HepG2 (cell line): Measurements from ENCODE around the gene UBE3D. TPM values are rescaled to one million over a fixed set of nuclear protein-coding genes. Genes with fewer than 3 reads are reported as not detected.

Experiments used
- ATAC-seq: fragments of 200-7000 bp; cut with Tn5 transposase; 3 replicates; pipeline ENCODE4 v1.9.1; 2020; ENCODE audit warnings: mild to moderate bottlenecking, moderate library complexity
- BruUV-seq: library from RNA; stranded (reverse); fragments of 400-500 nt; replicated peaks from 2 replicates; lab custom pipeline; 2021; lab: Mats Ljungman, UMichigan
- CTCF ChIA-PET: fragments of 300-600 bp; formaldehyde crosslinking; extraction: SDS; loops from one replicate; lab custom pipeline; 2021; ENCODE audit warnings: low total read pairs, inconsistent platforms, low intra/inter-chr PET ratio; lab: Yijun Ruan, JAX
- POLR2A ChIA-PET: fragments of 350-600 bp; sonication (Branson Sonifier 250); formaldehyde crosslinking; loops from one replicate; lab custom pipeline; 2020; ENCODE audit warnings: antibody characterized with exemption, inconsistent platforms; lab: Yijun Ruan, JAX
- DNase-seq: peaks from one replicate; pipeline ENCODE4 v3.0.0-alpha.2; 2015; ENCODE audit warnings: low spot score
- FAIRE-seq: peaks from 3 replicates; lab custom pipeline; 2011; peaks lifted over from hg19 to GRCh38; lab: Jason Lieb, UNC
- H2AFZ ChIP-seq: one replicate; pipeline ENCODE4 v1.6.1; 2011; ENCODE audit warnings: low read length, inconsistent platforms
- H3K27ac ChIP-seq: fragments of 300-600 bp; 3 replicates; pipeline ENCODE4 v1.8.0; 2011; ENCODE audit warnings: mixed run types, mild to moderate bottlenecking, mixed read lengths, low read length, inconsistent platforms; ENCODE audit not compliant: insufficient read depth; ENCODE audit errors: extremely low read length
- H3K27me3 ChIP-seq, 2 experiments: fragments of 200-600 bp in 1 of 2; 2 replicates in 1 of 2; 3 replicates in 1 of 2; pipeline versions ENCODE4 v1.6.0 to v1.8.0; 2011; ENCODE audit warnings: low read length in 2 of 2, mild to moderate bottlenecking in 2 of 2, moderate library complexity in 2 of 2, inconsistent platforms in 1 of 2; ENCODE audit not compliant: insufficient read depth in 2 of 2, control insufficient read depth in 1 of 2
- H3K36me3 ChIP-seq, 2 experiments: fragments of 200-600 bp in 1 of 2; replicated peaks in 1 of 2; 2 replicates in 1 of 2; 3 replicates in 1 of 2; pipeline versions ENCODE4 v1.5.1 to v1.8.0; 2011; ENCODE audit warnings: low read length in 2 of 2, inconsistent platforms in 1 of 2; ENCODE audit not compliant: insufficient read depth in 2 of 2, control insufficient read depth in 1 of 2
- H3K4me1 ChIP-seq: 2 replicates; pipeline ENCODE4 v1.5.1; 2012; ENCODE audit warnings: low read length, inconsistent platforms; ENCODE audit not compliant: insufficient read depth
- H3K4me2 ChIP-seq: 2 replicates; pipeline ENCODE4 v1.6.0; 2011; ENCODE audit warnings: low read depth, low read length, inconsistent platforms
- H3K4me3 ChIP-seq, 3 experiments: fragments of 200-600 bp in 1 of 3; sonication (generic), shearing (Covaris generic) in 1 of 3; replicated peaks in 1 of 3; 2 replicates each; pipeline ENCODE4 v1.5.1; 2011 to 2016; ENCODE audit warnings: low read length in 3 of 3, inconsistent platforms in 2 of 3, low read depth in 2 of 3, mild to moderate bottlenecking in 2 of 3, control low read depth in 1 of 3, mixed read lengths in 1 of 3; ENCODE audit not compliant: insufficient read depth in 1 of 3
- H3K79me2 ChIP-seq: one replicate; pipeline ENCODE4 v1.6.1; 2011; ENCODE audit warnings: low read length, inconsistent platforms; ENCODE audit not compliant: insufficient read depth
- H3K9ac ChIP-seq: 2 replicates; pipeline ENCODE4 v1.6.0; 2011; ENCODE audit warnings: mild to moderate bottlenecking, low read depth, low read length, inconsistent platforms; ENCODE audit not compliant: insufficient read depth
- H3K9me3 ChIP-seq: 2 replicates; pipeline ENCODE4 v1.5.1; 2012; ENCODE audit warnings: mild to moderate bottlenecking, low read length
- H4K20me1 ChIP-seq: 2 replicates; pipeline ENCODE4 v1.6.0; 2011; ENCODE audit warnings: inconsistent platforms, mild to moderate bottlenecking, low read length, moderate library complexity; ENCODE audit not compliant: insufficient read depth
- ARID4A ChIP-seq: sonication (generic); formaldehyde crosslinking; IDR thresholded peaks from 2 replicates; pipeline ENCODE4 v1.5.0; 2020; ENCODE audit warnings: mild to moderate bottlenecking, missing genetic modification reagents, borderline replicate concordance
- FOXO4 ChIP-seq: sonication (generic); formaldehyde crosslinking; conservative IDR thresholded peaks from 2 replicates; pipeline ENCODE4 v1.8.1; 2023; ENCODE audit warnings: missing genetic modification reagents
- HNRNPH1 ChIP-seq: fragments of 200-400 bp; formaldehyde crosslinking; optimal IDR thresholded peaks from 2 replicates; pipeline ENCODE3; 2017; ENCODE audit warnings: mild to moderate bottlenecking, low read depth, low read length
- PHF21A ChIP-seq: sonication (generic); formaldehyde crosslinking; IDR thresholded peaks from 2 replicates; pipeline ENCODE4 v1.5.0; 2020; ENCODE audit warnings: mild to moderate bottlenecking, missing genetic modification reagents
- PTBP1 ChIP-seq: fragments of 200-400 bp; formaldehyde crosslinking; IDR thresholded peaks from 2 replicates; pipeline ENCODE4 v1.6.1; 2018; ENCODE audit warnings: low read length, low read depth; ENCODE audit not compliant: poor library complexity, severe bottlenecking
- RARG ChIP-seq: sonication (generic); formaldehyde crosslinking; IDR thresholded peaks from 2 replicates; pipeline ENCODE4 v1.4.0; 2020; ENCODE audit warnings: low read depth, mild to moderate bottlenecking, missing genetic modification reagents
- TBL1XR1 ChIP-seq: fragments of 150-350 bp; IDR thresholded peaks from 2 replicates; pipeline ENCODE4 v1.6.1; 2014; ENCODE audit warnings: borderline replicate concordance, low read length; ENCODE audit not compliant: partially characterized antibody
- TRIM24 ChIP-seq: sonication (generic); formaldehyde crosslinking; IDR thresholded peaks from 2 replicates; pipeline ENCODE4 v1.8.0; 2022; ENCODE audit warnings: mild to moderate bottlenecking, missing genetic modification reagents
- ZEB1 ChIP-seq: IDR thresholded peaks from 2 replicates; pipeline ENCODE4 v1.6.1; 2012; ENCODE audit warnings: mild to moderate bottlenecking, low read depth, inconsistent platforms; ENCODE audit not compliant: insufficient replicate concordance
- ZNF235 ChIP-seq: sonication (generic); formaldehyde crosslinking; IDR thresholded peaks from 2 replicates; pipeline ENCODE4 v1.8.1; 2023; ENCODE audit warnings: mild to moderate bottlenecking, missing genetic modification reagents, borderline replicate concordance
- ZNF672 ChIP-seq: sonication (generic); formaldehyde crosslinking; IDR thresholded peaks from 2 replicates; pipeline ENCODE4 v1.8.1; 2022; ENCODE audit warnings: missing genetic modification reagents
- in situ Hi-C: cut with HindIII; loops from 2 replicates; pipeline ENCODE4 v1.10.0; 2017; ENCODE audit warnings: low pct_unique_long_range_greater_than_20kb; ENCODE audit not compliant: extremely low pct_ligation_motif_present
- intact Hi-C: fragments of 100-400 bp; cut with micrococcal nuclease; formaldehyde crosslinking; loops from one replicate; pipeline ENCODE4 v1.10.0; 2022; ENCODE audit not compliant: unreplicated experiment
- polyA plus RNA-seq, 8 experiments: library from polyadenylated mRNA; depleted of rRNA in 3 of 8; stranded (reverse) in 7 of 8; unstranded in 1 of 8; fragments of >200 nt; fragmentation: Illumina TruSeq in 4 of 8; extraction: Trizol in 4 of 8; gene quantifications; 2 replicates each; pipeline versions ENCODE4 v1.2.1 to v1.2.3, GENCODE V29; 2011 to 2016; ENCODE audit warnings: low read depth in 4 of 8, missing spikeins in 1 of 8, mixed read lengths in 1 of 8; ENCODE audit not compliant: insufficient read depth in 1 of 8
- total RNA-seq, 5 experiments: library from RNA; depleted of rRNA; stranded (reverse); fragments of >200 nt; fragmentation: Illumina TruSeq; extraction: Trizol; gene quantifications; 2 replicates each; pipeline ENCODE4 v1.2.3, GENCODE V29; 2016; ENCODE audit warnings: low read depth in 1 of 5

The UBE3D gene
- total and polyA plus RNA-seq, 2 of the 13 experiments (the other 11 are each of a cell fraction or from before 2014, with no cell fraction given): 5.1 to 11.4 TPM

- TF ChIP-seq ARID4A (CRISPR knock-in tag) (no peak), ZEB1 (no peak), FOXO4 (CRISPR knock-in tag) (no peak), ZNF672 (CRISPR knock-in tag) (no peak), TRIM24 (CRISPR knock-in tag) (no peak)
Observed at GRCh38 chr6:82906951-82907350, 158.7 kb downstream of the UBE3D start (continued).

DNA sequence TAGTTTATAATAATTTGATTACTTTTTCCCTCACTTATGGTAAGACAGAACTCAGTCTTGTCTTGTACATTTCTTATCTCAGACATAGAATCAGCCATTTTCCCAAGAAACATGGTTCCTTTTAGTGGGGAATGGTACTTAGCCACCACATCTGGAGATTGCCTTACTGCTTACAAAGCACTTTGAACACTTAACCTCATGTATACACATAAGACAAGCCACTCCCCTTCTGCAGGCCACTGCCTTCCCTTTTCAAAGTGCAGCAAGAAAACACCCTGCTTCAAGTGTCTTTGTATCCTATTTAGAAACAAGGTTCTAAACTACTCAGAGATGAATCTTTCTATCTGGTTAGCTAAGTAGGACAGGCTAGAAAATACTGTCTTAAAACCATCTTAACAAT is 159.2 kb downstream of the UBE3D start:
- FAIRE-seq (no peak), ATAC-seq (no peak)
- ChIA-PET CTCF (no interaction called here), POLR2A (no interaction called here)
- Histone ChIP-seq H2AFZ (no peak overlapping the region), H3K79me2 (no peaks in the 10 kb centered on the region), H3K4me1 (no peaks in the 10 kb centered on the region), H3K36me3 (no peaks in the 10 kb centered on the region), H4K20me1 (no peaks in the 10 kb centered on the region), H3K4me2 (no peak overlapping the region), H3K4me3 (no peak overlapping the region)
- no TSS peak for BruUV-seq
- intact Hi-C loops (no loop called here), in situ Hi-C loops (no loop called here)
- TF ChIP-seq ZNF235 (CRISPR knock-in tag) (no peak), PTBP1 (no peak), HNRNPH1 (no peak), RARG (CRISPR knock-in tag) (no peak), PHF21A (CRISPR knock-in tag) (no peak), TBL1XR1 (no peak)
- TF ChIP-seq, all 625 proteins: peak for 0
- Histone ChIP-seq H3K9ac (no peak overlapping the region), H3K27me3 (no peaks in the 10 kb centered on the region), H3K27ac (no peak overlapping the region), H3K9me3 (no peaks in the 10 kb centered on the region)
- no peak for DNase-seq
